Measurements from ENCODE around the gene CXXC4.

The CXXC4 gene

GRCh38 chr4:104420766-104421165 lies 73.9 kb downstream of the CXXC4 start:
- DNase-seq (ENCODE audit: low read depth in 2 of 2): no peak
